HepG2 (cell line): ENCODE results near the gene RSPH9. TPM values are rescaled to one million over a fixed set of nuclear protein-coding genes. Genes with fewer than 3 reads are reported as not detected.

ENCODE experiments used
- ATAC-seq: fragments of 200-7000 bp; cut with Tn5 transposase; 3 replicates; pipeline ENCODE4 v1.9.1; 2020; ENCODE audit warnings: mild to moderate bottlenecking, moderate library complexity
- BruUV-seq: library from RNA; stranded (reverse); fragments of 400-500 nt; replicated peaks from 2 replicates; lab custom pipeline; 2021; lab: Mats Ljungman, UMichigan
- CTCF ChIA-PET: fragments of 300-600 bp; formaldehyde crosslinking; extraction: SDS; loops from one replicate; lab custom pipeline; 2021; ENCODE audit warnings: low total read pairs, inconsistent platforms, low intra/inter-chr PET ratio; lab: Yijun Ruan, JAX
- POLR2A ChIA-PET: fragments of 350-600 bp; sonication (Branson Sonifier 250); formaldehyde crosslinking; loops from one replicate; lab custom pipeline; 2020; ENCODE audit warnings: antibody characterized with exemption, inconsistent platforms; lab: Yijun Ruan, JAX
- DNase-seq: peaks from one replicate; pipeline ENCODE4 v3.0.0-alpha.2; 2015; ENCODE audit warnings: low spot score
- FAIRE-seq: peaks from 3 replicates; lab custom pipeline; 2011; peaks lifted over from hg19 to GRCh38; lab: Jason Lieb, UNC
- H2AFZ ChIP-seq: one replicate; pipeline ENCODE4 v1.6.1; 2011; ENCODE audit warnings: low read length, inconsistent platforms
- H3K27ac ChIP-seq: fragments of 300-600 bp; 3 replicates; pipeline ENCODE4 v1.8.0; 2011; ENCODE audit warnings: mixed run types, mild to moderate bottlenecking, mixed read lengths, low read length, inconsistent platforms; ENCODE audit not compliant: insufficient read depth; ENCODE audit errors: extremely low read length
- H3K27me3 ChIP-seq, 2 experiments: fragments of 200-600 bp in 1 of 2; 2 replicates in 1 of 2; 3 replicates in 1 of 2; pipeline versions ENCODE4 v1.6.0 to v1.8.0; 2011; ENCODE audit warnings: low read length in 2 of 2, mild to moderate bottlenecking in 2 of 2, moderate library complexity in 2 of 2, inconsistent platforms in 1 of 2; ENCODE audit not compliant: insufficient read depth in 2 of 2, control insufficient read depth in 1 of 2
- H3K36me3 ChIP-seq, 2 experiments: fragments of 200-600 bp in 1 of 2; replicated peaks in 1 of 2; 2 replicates in 1 of 2; 3 replicates in 1 of 2; pipeline versions ENCODE4 v1.5.1 to v1.8.0; 2011; ENCODE audit warnings: low read length in 2 of 2, inconsistent platforms in 1 of 2; ENCODE audit not compliant: insufficient read depth in 2 of 2, control insufficient read depth in 1 of 2
- H3K4me1 ChIP-seq: 2 replicates; pipeline ENCODE4 v1.5.1; 2012; ENCODE audit warnings: low read length, inconsistent platforms; ENCODE audit not compliant: insufficient read depth
- H3K4me2 ChIP-seq: 2 replicates; pipeline ENCODE4 v1.6.0; 2011; ENCODE audit warnings: low read depth, low read length, inconsistent platforms
- H3K4me3 ChIP-seq, 3 experiments: fragments of 200-600 bp in 1 of 3; sonication (generic), shearing (Covaris generic) in 1 of 3; replicated peaks in 1 of 3; 2 replicates each; pipeline ENCODE4 v1.5.1; 2011 to 2016; ENCODE audit warnings: low read length in 3 of 3, inconsistent platforms in 2 of 3, low read depth in 2 of 3, mild to moderate bottlenecking in 2 of 3, control low read depth in 1 of 3, mixed read lengths in 1 of 3; ENCODE audit not compliant: insufficient read depth in 1 of 3
- H3K79me2 ChIP-seq: one replicate; pipeline ENCODE4 v1.6.1; 2011; ENCODE audit warnings: low read length, inconsistent platforms; ENCODE audit not compliant: insufficient read depth
- H3K9ac ChIP-seq: 2 replicates; pipeline ENCODE4 v1.6.0; 2011; ENCODE audit warnings: mild to moderate bottlenecking, low read depth, low read length, inconsistent platforms; ENCODE audit not compliant: insufficient read depth
- H3K9me3 ChIP-seq: 2 replicates; pipeline ENCODE4 v1.5.1; 2012; ENCODE audit warnings: mild to moderate bottlenecking, low read length
- H4K20me1 ChIP-seq: 2 replicates; pipeline ENCODE4 v1.6.0; 2011; ENCODE audit warnings: inconsistent platforms, mild to moderate bottlenecking, low read length, moderate library complexity; ENCODE audit not compliant: insufficient read depth
- HDAC6 ChIP-seq: fragments of 200-600 bp; sonication (generic); IDR thresholded peaks from 2 replicates; pipeline ENCODE4 v1.7.0; 2017; ENCODE audit warnings: mild to moderate bottlenecking, antibody characterized with exemption, low read length, low read depth
- PLRG1 ChIP-seq: fragments of 450-650 bp; conservative IDR thresholded peaks from 2 replicates; pipeline ENCODE4 v1.6.1; 2016
- RBFOX2 ChIP-seq: fragments of 200-400 bp; formaldehyde crosslinking; IDR thresholded peaks from 2 replicates; pipeline ENCODE4 v1.6.1; 2017; ENCODE audit warnings: low read depth, mild to moderate bottlenecking, low read length
- ZNF343 ChIP-seq: sonication (generic); formaldehyde crosslinking; IDR thresholded peaks from 2 replicates; pipeline ENCODE4 v1.4.0; 2020; ENCODE audit warnings: mild to moderate bottlenecking, missing genetic modification reagents
- ZNF737 ChIP-seq: sonication (generic); formaldehyde crosslinking; IDR thresholded peaks from 2 replicates; pipeline ENCODE4 v1.5.0; 2020; ENCODE audit warnings: missing genetic modification reagents, mild to moderate bottlenecking, borderline replicate concordance
- WGBS: methylation state at CpG from one replicate; pipeline ENCODE4 v1.1.6; 2017; ENCODE audit warnings: low lambda C conversion rate; 5-methylcytosine and 5-hydroxymethylcytosine counted together
- in situ Hi-C: cut with HindIII; loops from 2 replicates; pipeline ENCODE4 v1.10.0; 2017; ENCODE audit warnings: low pct_unique_long_range_greater_than_20kb; ENCODE audit not compliant: extremely low pct_ligation_motif_present
- intact Hi-C: fragments of 100-400 bp; cut with micrococcal nuclease; formaldehyde crosslinking; loops from one replicate; pipeline ENCODE4 v1.10.0; 2022; ENCODE audit not compliant: unreplicated experiment
- polyA plus RNA-seq, 8 experiments: library from polyadenylated mRNA; depleted of rRNA in 3 of 8; stranded (reverse) in 7 of 8; unstranded in 1 of 8; fragments of >200 nt; fragmentation: Illumina TruSeq in 4 of 8; extraction: Trizol in 4 of 8; gene quantifications; 2 replicates each; pipeline versions ENCODE4 v1.2.1 to v1.2.3, GENCODE V29; 2011 to 2016; ENCODE audit warnings: low read depth in 4 of 8, missing spikeins in 1 of 8, mixed read lengths in 1 of 8; ENCODE audit not compliant: insufficient read depth in 1 of 8
- total RNA-seq, 5 experiments: library from RNA; depleted of rRNA; stranded (reverse); fragments of >200 nt; fragmentation: Illumina TruSeq; extraction: Trizol; gene quantifications; 2 replicates each; pipeline ENCODE4 v1.2.3, GENCODE V29; 2016; ENCODE audit warnings: low read depth in 1 of 5
- TF ChIP-seq, protein P1 (sequence below): IDR thresholded peaks from 2 replicates; pipeline ENCODE4 v1.6.1; 2016; ENCODE audit warnings: missing compliant biosample characterization, missing genetic modification reagents, borderline replicate concordance
- TF ChIP-seq, protein P2 (sequence below), 2 experiments: fragments of 450-650 bp in 1 of 2; sonication (generic) in 1 of 2; formaldehyde crosslinking in 1 of 2; IDR thresholded peaks; 2 replicates each; pipeline versions ENCODE4 v1.6.1 to v1.8.0; 2016 to 2022; ENCODE audit warnings: antibody characterized with exemption in 1 of 2, mild to moderate bottlenecking in 1 of 2, missing genetic modification reagents in 1 of 2

RSPH9 gene
- total and polyA plus RNA-seq, 2 of the 13 experiments (the other 11 are each of a cell fraction or from before 2014, with no cell fraction given), result 0.04 TPM; not detected in 1

- Histone ChIP-seq H3K4me3 (no peak overlapping the region), H3K79me2 (no peaks in the 10 kb centered on the region), H3K9me3 (no peaks in the 10 kb centered on the region), H3K9ac (no peak overlapping the region), H4K20me1 (no peaks in the 10 kb centered on the region), H3K36me3 (peaks cover 9 to 67% of the 10 kb centered on the region in 2 experiments), H3K27ac (no peak overlapping the region), H2AFZ (no peak overlapping the region), H3K4me2 (no peak overlapping the region), H3K27me3 (no peaks in the 10 kb centered on the region), H3K4me1 (no peaks in the 10 kb centered on the region)
- WGBS, result 98% methylated on average over 5 of the region's 5 CpGs
- FAIRE-seq (no peak), DNase-seq (no peak), ATAC-seq (no peak)
- ChIA-PET CTCF (no interaction called here), POLR2A (interaction anchor here (1.7 kb wide), 1 partner anchor 19 kb away, joined by 8 read pairs; the partner anchor contains the start of gene GTPBP2)
- no peak for TF ChIP-seq RBFOX2
- TF ChIP-seq, protein P1, sequence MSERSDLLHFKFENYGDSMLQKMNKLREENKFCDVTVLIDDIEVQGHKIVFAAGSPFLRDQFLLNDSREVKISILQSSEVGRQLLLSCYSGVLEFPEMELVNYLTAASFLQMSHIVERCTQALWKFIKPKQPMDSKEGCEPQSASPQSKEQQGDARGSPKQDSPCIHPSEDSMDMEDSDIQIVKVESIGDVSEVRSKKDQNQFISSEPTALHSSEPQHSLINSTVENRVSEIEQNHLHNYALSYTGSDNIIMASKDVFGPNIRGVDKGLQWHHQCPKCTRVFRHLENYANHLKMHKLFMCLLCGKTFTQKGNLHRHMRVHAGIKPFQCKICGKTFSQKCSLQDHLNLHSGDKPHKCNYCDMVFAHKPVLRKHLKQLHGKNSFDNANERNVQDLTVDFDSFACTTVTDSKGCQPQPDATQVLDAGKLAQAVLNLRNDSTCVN (CRISPR knock-in tag), result no peak
- TF ChIP-seq ZNF737 (CRISPR knock-in tag), result no peak
- no peak for TF ChIP-seq ZNF343 (CRISPR knock-in tag)
- TF ChIP-seq HDAC6, result no peak
- TF ChIP-seq, protein P2, sequence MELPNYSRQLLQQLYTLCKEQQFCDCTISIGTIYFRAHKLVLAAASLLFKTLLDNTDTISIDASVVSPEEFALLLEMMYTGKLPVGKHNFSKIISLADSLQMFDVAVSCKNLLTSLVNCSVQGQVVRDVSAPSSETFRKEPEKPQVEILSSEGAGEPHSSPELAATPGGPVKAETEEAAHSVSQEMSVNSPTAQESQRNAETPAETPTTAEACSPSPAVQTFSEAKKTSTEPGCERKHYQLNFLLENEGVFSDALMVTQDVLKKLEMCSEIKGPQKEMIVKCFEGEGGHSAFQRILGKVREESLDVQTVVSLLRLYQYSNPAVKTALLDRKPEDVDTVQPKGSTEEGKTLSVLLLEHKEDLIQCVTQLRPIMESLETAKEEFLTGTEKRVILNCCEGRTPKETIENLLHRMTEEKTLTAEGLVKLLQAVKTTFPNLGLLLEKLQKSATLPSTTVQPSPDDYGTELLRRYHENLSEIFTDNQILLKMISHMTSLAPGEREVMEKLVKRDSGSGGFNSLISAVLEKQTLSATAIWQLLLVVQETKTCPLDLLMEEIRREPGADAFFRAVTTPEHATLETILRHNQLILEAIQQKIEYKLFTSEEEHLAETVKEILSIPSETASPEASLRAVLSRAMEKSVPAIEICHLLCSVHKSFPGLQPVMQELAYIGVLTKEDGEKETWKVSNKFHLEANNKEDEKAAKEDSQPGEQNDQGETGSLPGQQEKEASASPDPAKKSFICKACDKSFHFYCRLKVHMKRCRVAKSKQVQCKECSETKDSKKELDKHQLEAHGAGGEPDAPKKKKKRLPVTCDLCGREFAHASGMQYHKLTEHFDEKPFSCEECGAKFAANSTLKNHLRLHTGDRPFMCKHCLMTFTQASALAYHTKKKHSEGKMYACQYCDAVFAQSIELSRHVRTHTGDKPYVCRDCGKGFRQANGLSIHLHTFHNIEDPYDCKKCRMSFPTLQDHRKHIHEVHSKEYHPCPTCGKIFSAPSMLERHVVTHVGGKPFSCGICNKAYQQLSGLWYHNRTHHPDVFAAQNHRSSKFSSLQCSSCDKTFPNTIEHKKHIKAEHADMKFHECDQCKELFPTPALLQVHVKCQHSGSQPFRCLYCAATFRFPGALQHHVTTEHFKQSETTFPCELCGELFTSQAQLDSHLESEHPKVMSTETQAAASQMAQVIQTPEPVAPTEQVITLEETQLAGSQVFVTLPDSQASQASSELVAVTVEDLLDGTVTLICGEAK (IDR thresholded peaks at IDR 0.05), result no peak
- TF ChIP-seq, protein P2 (CRISPR knock-in tag; IDR thresholded peaks at IDR 0.05), result no peak
- no peak for TF ChIP-seq PLRG1
- in situ Hi-C loops (no loop called here), intact Hi-C loops (no loop called here)
- no TSS peak for BruUV-seq
Measured at GRCh38 chr6:43610431-43610830, 34.4 kb upstream of the RSPH9 start.
